Transverse colon (tissue), 4 donors: ENCODE data around the gene FCHSD1.

Experiments
- EP300 ChIP-seq: sonication (generic); formaldehyde crosslinking; IDR thresholded peaks from one replicate; pipeline ENCODE4 v1.6.1; 2017; ENCODE audit warnings: antibody characterized with exemption, low read depth
- POLR2A ChIP-seq: fragments of 450-650 bp; IDR thresholded peaks from one replicate; pipeline ENCODE4 v1.6.1; 2016; ENCODE audit warnings: antibody characterized with exemption, mild to moderate bottlenecking, moderate library complexity
- POLR2AphosphoS5 ChIP-seq, 3 donors: sonication (generic); formaldehyde crosslinking; IDR thresholded peaks; one replicate each; pipeline ENCODE4 v1.6.1; 2016; ENCODE audit warnings: antibody characterized with exemption in 3 of 3
- TF ChIP-seq, protein P1 (sequence below), 5 experiments: fragments of 200-600 bp in 3 of 5; fragments of 450-650 bp in 2 of 5; sonication (generic) in 3 of 5; IDR thresholded peaks; 1 replicate in 2 of 5; 2 replicates in 3 of 5; pipeline ENCODE4 v1.5.1; 2016 to 2017; ENCODE audit warnings: antibody characterized with exemption in 5 of 5, inconsistent platforms in 3 of 5, mild to moderate bottlenecking in 2 of 5, moderate library complexity in 1 of 5

DNA sequence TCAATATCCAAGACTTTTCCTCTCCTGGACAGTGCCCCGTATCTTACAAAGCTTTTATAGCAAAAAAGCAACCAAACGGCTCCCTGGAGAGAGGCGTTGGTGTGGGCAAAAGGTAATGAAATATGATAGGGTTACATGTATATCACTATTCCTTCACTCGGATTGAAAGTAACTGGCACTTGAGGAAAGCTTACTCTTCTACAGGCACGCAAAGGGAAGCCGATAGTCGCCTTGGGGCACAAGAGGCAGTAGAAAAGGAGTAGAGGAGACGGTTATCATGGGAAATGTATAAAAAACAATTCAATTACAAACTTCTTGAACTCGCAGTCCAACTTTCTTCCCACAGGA is 33.6 kb downstream of the FCHSD1 start:
- TF ChIP-seq, protein P1, sequence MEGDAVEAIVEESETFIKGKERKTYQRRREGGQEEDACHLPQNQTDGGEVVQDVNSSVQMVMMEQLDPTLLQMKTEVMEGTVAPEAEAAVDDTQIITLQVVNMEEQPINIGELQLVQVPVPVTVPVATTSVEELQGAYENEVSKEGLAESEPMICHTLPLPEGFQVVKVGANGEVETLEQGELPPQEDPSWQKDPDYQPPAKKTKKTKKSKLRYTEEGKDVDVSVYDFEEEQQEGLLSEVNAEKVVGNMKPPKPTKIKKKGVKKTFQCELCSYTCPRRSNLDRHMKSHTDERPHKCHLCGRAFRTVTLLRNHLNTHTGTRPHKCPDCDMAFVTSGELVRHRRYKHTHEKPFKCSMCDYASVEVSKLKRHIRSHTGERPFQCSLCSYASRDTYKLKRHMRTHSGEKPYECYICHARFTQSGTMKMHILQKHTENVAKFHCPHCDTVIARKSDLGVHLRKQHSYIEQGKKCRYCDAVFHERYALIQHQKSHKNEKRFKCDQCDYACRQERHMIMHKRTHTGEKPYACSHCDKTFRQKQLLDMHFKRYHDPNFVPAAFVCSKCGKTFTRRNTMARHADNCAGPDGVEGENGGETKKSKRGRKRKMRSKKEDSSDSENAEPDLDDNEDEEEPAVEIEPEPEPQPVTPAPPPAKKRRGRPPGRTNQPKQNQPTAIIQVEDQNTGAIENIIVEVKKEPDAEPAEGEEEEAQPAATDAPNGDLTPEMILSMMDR (IDR thresholded peaks at IDR 0.05): no peak
- TF ChIP-seq POLR2AphosphoS5 (IDR thresholded peaks at IDR 0.05) (no peak), POLR2A (no peak), EP300 (no peak)
